ENCODE measurements around the gene SEC24C.
"Not testable (repeated sequence)": the region's sequence is repeated elsewhere in the genome, so short reads cannot be mapped to it uniquely, and the experiment has no call there.

GRCh38 chr10:73708122-73708521, 36.0 kb upstream of the SEC24C start:
- TF ChIP-seq SPI1 (IDR thresholded peaks at IDR 0.05; ENCODE audit: low read depth, low read length); TAF1 (IDR thresholded peaks at IDR 0.05; ENCODE audit: low read depth, low read length); POLR2AphosphoS5 (IDR thresholded peaks at IDR 0.05; ENCODE audit: low read depth, low read length); POLR2A (IDR thresholded peaks at IDR 0.05; ENCODE audit: low read depth, low read length); PAX5 (IDR thresholded peaks at IDR 0.05; ENCODE audit: insufficient read depth, low read length, severe bottlenecking); POU2F2 (IDR thresholded peaks at IDR 0.05; ENCODE audit: low read depth, low read length): not testable (repeated sequence)

All from GM12891 (cell line).